ENCODE measurements around the gene STARD5. TPM values are rescaled to one million over a fixed set of nuclear protein-coding genes. Genes with fewer than 3 reads are reported as not detected.

STARD5 gene
- total and polyA plus RNA-seq, 7 donors = 0.66 to 26.1 (median 6.4) TPM

DNA sequence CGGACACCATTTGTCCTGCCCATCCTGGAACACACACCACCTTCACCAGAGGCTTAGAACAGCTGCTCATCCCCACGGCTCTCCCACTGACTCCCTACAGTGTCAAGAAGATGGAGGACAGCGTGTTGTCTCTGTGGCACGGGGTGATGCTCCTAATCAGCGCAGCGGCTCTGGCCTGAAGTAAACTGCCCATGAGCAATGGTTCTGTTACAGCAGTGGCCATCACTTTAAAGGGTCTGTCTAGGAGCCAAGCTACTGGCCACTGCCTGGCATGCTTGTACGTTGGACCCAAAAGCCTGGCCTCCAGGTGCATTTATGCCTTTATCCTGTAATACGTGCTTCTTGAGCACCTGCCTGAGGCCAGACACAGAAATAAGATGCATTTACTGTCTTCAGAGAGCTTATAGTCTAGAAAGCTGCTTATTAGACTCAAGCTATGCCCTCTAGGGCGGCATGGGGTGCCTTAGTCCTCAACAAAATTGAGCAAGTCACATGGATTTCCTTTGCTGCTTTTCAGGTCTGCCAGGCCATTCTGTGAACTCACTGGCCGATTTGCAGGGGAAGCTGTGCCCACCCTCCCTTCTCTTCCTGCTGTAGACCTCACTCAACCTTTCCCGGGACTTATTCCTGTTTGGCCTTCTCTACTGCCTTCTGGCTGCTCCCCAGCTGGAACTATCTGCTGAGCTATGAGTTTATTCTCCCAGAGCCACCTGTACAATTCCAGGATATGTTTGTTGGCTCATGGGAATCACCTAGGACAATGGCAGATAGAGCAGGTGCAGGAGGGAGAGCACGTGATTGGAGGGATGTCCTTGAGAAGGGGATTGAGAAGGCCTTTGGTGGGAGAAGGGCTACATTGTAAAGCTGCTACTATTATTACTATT, 51.9 kb downstream of the STARD5 start:
- TF ChIP-seq POLR2A (IDR thresholded peaks at IDR 0.05) (no peak), POLR2AphosphoS5 (IDR thresholded peaks at IDR 0.05) (no peak)
- TF ChIP-seq, protein P1, sequence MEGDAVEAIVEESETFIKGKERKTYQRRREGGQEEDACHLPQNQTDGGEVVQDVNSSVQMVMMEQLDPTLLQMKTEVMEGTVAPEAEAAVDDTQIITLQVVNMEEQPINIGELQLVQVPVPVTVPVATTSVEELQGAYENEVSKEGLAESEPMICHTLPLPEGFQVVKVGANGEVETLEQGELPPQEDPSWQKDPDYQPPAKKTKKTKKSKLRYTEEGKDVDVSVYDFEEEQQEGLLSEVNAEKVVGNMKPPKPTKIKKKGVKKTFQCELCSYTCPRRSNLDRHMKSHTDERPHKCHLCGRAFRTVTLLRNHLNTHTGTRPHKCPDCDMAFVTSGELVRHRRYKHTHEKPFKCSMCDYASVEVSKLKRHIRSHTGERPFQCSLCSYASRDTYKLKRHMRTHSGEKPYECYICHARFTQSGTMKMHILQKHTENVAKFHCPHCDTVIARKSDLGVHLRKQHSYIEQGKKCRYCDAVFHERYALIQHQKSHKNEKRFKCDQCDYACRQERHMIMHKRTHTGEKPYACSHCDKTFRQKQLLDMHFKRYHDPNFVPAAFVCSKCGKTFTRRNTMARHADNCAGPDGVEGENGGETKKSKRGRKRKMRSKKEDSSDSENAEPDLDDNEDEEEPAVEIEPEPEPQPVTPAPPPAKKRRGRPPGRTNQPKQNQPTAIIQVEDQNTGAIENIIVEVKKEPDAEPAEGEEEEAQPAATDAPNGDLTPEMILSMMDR (IDR thresholded peaks at IDR 0.05) = no peak
- intact Hi-C loops (cut with DNase I) = loop anchor here (10.0 kb wide), 1 partner anchor 923 kb away; no protein-coding TSS in a partner anchor
- 80 to 87% methylated on average over 12 of the region's 12 CpGs for WGBS, 2 donors
- no peak for DNase-seq
- Histone ChIP-seq H3K4me3 (no peak overlapping the region), H3K27me3 (no peaks in the 10 kb centered on the region), H3K4me1 (peaks cover 0 to 9% (median 4%) of the 10 kb centered on the region in 4 donors), H3K36me3 (no peaks in the 10 kb centered on the region), H3K9me3 (peaks cover 0 to 2% (median 0%) of the 10 kb centered on the region in 4 donors), H3K27ac (no peak overlapping the region)

DNA sequence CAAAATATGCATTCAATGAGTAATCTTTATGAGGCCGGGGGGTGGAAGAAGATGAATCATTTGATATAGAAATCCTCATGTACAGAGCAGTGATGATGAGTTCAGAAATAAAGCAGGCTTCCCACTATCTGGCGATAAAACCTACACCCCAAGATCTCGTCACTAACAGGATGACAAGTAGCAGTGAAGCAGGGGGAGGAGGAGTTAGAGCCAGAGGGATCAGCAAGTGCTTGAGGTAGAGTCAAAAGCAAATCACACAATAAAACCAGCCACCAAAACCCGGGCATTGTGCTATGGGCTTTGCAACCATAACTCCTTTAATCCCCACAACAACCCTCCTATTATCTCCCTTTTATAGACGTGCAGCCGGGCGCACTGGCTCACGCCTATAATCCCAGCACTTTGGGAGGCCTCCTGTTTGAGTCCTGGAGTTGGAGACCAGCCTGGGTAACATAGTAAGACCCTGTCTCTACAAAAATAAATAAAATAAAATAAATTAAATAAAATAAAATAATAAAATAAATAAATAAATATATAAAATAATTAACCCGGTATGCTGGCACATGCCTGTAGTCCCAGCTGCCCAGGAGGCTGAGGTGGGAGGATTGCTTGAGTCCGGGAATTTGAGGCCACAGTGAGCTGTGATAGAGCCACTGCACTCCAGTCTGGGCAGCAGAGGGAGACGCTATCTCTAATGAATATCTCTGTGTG, 53.0 kb downstream of the STARD5 start:
- H3K4me1 ChIP-seq = peaks cover 0 to 13% (median 9%) of the 10 kb centered on the region in 4 donors
- 71 to 85% methylated on average over 11 of the region's 11 CpGs for WGBS, 2 donors
- H3K27ac ChIP-seq = no peak overlapping the region
- H3K27me3 ChIP-seq = no peaks in the 10 kb centered on the region
- TF ChIP-seq POLR2A (IDR thresholded peaks at IDR 0.05) = no peak
- TF ChIP-seq POLR2AphosphoS5 (IDR thresholded peaks at IDR 0.05) = no peak
- no peak for TF ChIP-seq EP300 (IDR thresholded peaks at IDR 0.05)
- TF ChIP-seq, protein P1 (IDR thresholded peaks at IDR 0.05) = no peak
- DNase-seq = no peak
- no peak overlapping the region for H3K4me3 ChIP-seq
- intact Hi-C loops (cut with DNase I) = loop anchor here (10.0 kb wide), 1 partner anchor 924 kb away; no protein-coding TSS in a partner anchor
- H3K9me3 ChIP-seq = no peaks in the 10 kb centered on the region
- no peaks in the 10 kb centered on the region for H3K36me3 ChIP-seq

DNA sequence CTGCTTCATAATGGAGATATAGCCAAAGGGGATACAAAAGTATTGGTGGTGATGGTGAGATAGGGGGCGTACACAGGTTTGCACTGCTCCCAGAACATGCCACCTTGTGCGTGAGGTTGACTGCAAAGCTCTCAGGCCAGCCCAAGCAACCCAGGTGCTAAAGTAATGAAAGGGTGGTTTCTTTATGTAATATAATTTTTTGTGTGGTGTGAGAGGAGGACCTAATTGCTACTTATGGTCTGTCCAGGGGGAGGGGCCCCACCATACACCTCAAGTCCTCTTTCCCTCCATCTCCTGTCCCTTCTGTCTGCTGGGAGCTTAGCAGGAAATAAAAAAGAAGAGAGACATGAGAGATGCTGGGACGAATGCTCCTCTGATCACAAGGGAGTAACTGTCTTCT, 53.8 kb downstream of the STARD5 start:
- no peak for DNase-seq
- peaks cover 0 to 16% (median 14%) of the 10 kb centered on the region in 4 donors for H3K4me1 ChIP-seq
- H3K36me3 ChIP-seq = no peaks in the 10 kb centered on the region
- intact Hi-C loops (cut with DNase I) = loop anchor here (10.0 kb wide), 1 partner anchor 925 kb away; no protein-coding TSS in a partner anchor
- 83 to 88% methylated on average over 3 of the region's 3 CpGs for WGBS, 2 donors
- TF ChIP-seq, protein P1 (IDR thresholded peaks at IDR 0.05) = no peak
- no peak for TF ChIP-seq POLR2A (IDR thresholded peaks at IDR 0.05)
- TF ChIP-seq EP300 (IDR thresholded peaks at IDR 0.05) = no peak
- TF ChIP-seq POLR2AphosphoS5 (IDR thresholded peaks at IDR 0.05) = no peak
- no peak overlapping the region for H3K27ac ChIP-seq
- no peak overlapping the region for H3K4me3 ChIP-seq
- no peaks in the 10 kb centered on the region for H3K9me3 ChIP-seq
- H3K27me3 ChIP-seq = peaks cover 0 to 6% (median 0%) of the 10 kb centered on the region in 3 donors

GRCh38 chr15:81268881-81269601, 54.9 kb downstream of the STARD5 start:
- Histone ChIP-seq H3K9me3 (no peaks in the 10 kb centered on the region), H3K4me1 (peaks cover 0 to 13% (median 12%) of the 10 kb centered on the region in 4 donors), H3K4me3 (no peak overlapping the region), H3K27me3 (peaks cover 0 to 7% (median 0%) of the 10 kb centered on the region in 3 donors), H3K27ac (no peak overlapping the region), H3K36me3 (no peaks in the 10 kb centered on the region)
- DNase-seq = no peak
- TF ChIP-seq POLR2A (IDR thresholded peaks at IDR 0.05) = no peak
- TF ChIP-seq POLR2AphosphoS5 (IDR thresholded peaks at IDR 0.05) = no peak
- TF ChIP-seq, protein P1 (IDR thresholded peaks at IDR 0.05) = no peak
- no peak for TF ChIP-seq EP300 (IDR thresholded peaks at IDR 0.05)
- intact Hi-C loops (cut with DNase I) = no loop called here
- WGBS, 2 donors = 80 to 90% methylated on average over 10 of the region's 10 CpGs
